Testis (tissue), 3 donors: ENCODE measurements around the gene KDELR3. TPM values are rescaled to one million over a fixed set of nuclear protein-coding genes. Genes with fewer than 3 reads are reported as not detected.

Experiments used
- DNase-seq: peaks from one replicate; pipeline ENCODE4 v3.0.0-alpha.2; 2019
- H3K27ac ChIP-seq, 2 donors: fragments of 200-600 bp; sonication (generic); one replicate each; pipeline ENCODE4 v1.5.1; 2019
- H3K27me3 ChIP-seq: fragments of 200-600 bp; sonication (generic); one replicate; pipeline ENCODE4 v1.5.1; 2019
- H3K36me3 ChIP-seq: fragments of 200-600 bp; sonication (generic); one replicate; pipeline ENCODE4 v1.5.1; 2017; ENCODE audit warnings: low read depth; ENCODE audit errors: missing control alignments
- H3K4me1 ChIP-seq: fragments of 200-600 bp; sonication (generic); one replicate; pipeline ENCODE4 v1.5.1; 2019
- H3K4me3 ChIP-seq, 2 donors: fragments of 200-600 bp; sonication (generic); one replicate each; pipeline ENCODE4 v1.5.1; 2017 to 2019
- H3K9me3 ChIP-seq: fragments of 200-600 bp; sonication (generic); one replicate; pipeline ENCODE4 v1.5.1; 2017
- CTCF ChIP-seq, 3 experiments: fragments of 450-650 bp in 2 of 3; fragments of 200-600 bp in 1 of 3; sonication (generic) in 1 of 3; IDR thresholded peaks; one replicate each; pipeline ENCODE4 v1.5.1; 2016 to 2019; ENCODE audit warnings: antibody characterized with exemption in 3 of 3, mild to moderate bottlenecking in 2 of 3, moderate library complexity in 1 of 3
- POLR2A ChIP-seq: fragments of 450-650 bp; IDR thresholded peaks from one replicate; pipeline ENCODE4 v1.6.1; 2017; ENCODE audit warnings: antibody characterized with exemption, mild to moderate bottlenecking, moderate library complexity
- WGBS, 2 donors: methylation state at CpG; one replicate each; pipeline ENCODE4 v1.1.5; 2018; 5-methylcytosine and 5-hydroxymethylcytosine counted together
- intact Hi-C: fragments of 100-400 bp; cut with DNase I; formaldehyde crosslinking; loops from one replicate; pipeline ENCODE4 v1.15.1; 2023; ENCODE audit warnings: low total_unique reads
- polyA plus RNA-seq: library from polyadenylated mRNA; stranded (reverse); fragments of 350-450 nt; fragmentation: Illumina TruSeq; extraction: RNeasy Lipid Tissue Mini Kit (QIAGEN cat#74804); gene quantifications from one replicate; pipeline ENCODE4 v1.2.3, GENCODE V29; 2014; ENCODE audit warnings: low read depth, low replicate concordance; ENCODE audit not compliant: insufficient read depth
- total RNA-seq, 2 donors: library from RNA; depleted of rRNA; stranded (reverse); fragments of >200 nt; gene quantifications; one replicate each; pipeline ENCODE4 v1.2.3, GENCODE V29; 2016

Gene KDELR3
- total and polyA plus RNA-seq, 3 donors from 2014 or later, result 6.7 to 10.4 (median 8.6) TPM

GRCh38 chr22:38461057-38461413 lies 6.9 kb upstream of the KDELR3 start:
- peaks cover 6% of the 10 kb centered on the region for H3K4me1 ChIP-seq
- intact Hi-C loops, result no loop called here
- no peak overlapping the region for H3K4me3 ChIP-seq
- H3K9me3 ChIP-seq, result no peaks in the 10 kb centered on the region
- TF ChIP-seq POLR2A, result no peak
- TF ChIP-seq CTCF (IDR thresholded peaks at IDR 0.05), result no peak
- DNase-seq, result no peak
- WGBS, 2 donors, result 46 to 59% methylated on average over 7 to 9 of the region's 9 CpGs
- H3K27me3 ChIP-seq, result no peaks in the 10 kb centered on the region
- no peaks in the 10 kb centered on the region for H3K36me3 ChIP-seq
- H3K27ac ChIP-seq, result no peak overlapping the region

GRCh38 chr22:38461414-38462081 lies 6.3 kb upstream of the KDELR3 start:
- peak; percentile 91 for DNase-seq
- WGBS, 2 donors, result 9 to 16% methylated on average over 22 to 50 of the region's 51 CpGs
- Histone ChIP-seq H3K4me1 (peaks cover 6% of the 10 kb centered on the region), H3K9me3 (no peaks in the 10 kb centered on the region), H3K27ac (no peak overlapping the region), H3K27me3 (no peaks in the 10 kb centered on the region), H3K36me3 (no peaks in the 10 kb centered on the region), H3K4me3 (peak overlapping the region; percentile 36 to 41)
- peak in 1 of 3 experiments; percentile 16 for TF ChIP-seq CTCF (IDR thresholded peaks at IDR 0.05)
- no peak for TF ChIP-seq POLR2A
- intact Hi-C loops, result no loop called here

GRCh38 chr22:38462960-38463784 lies 4.7 kb upstream of the KDELR3 start:
- Histone ChIP-seq H3K36me3 (no peaks in the 10 kb centered on the region), H3K4me3 (peak overlapping the region in 1 of 2 donors; percentile 1), H3K27ac (no peak overlapping the region), H3K4me1 (peaks cover 15% of the 10 kb centered on the region), H3K9me3 (no peaks in the 10 kb centered on the region), H3K27me3 (no peaks in the 10 kb centered on the region)
- intact Hi-C loops, result no loop called here
- TF ChIP-seq CTCF (IDR thresholded peaks at IDR 0.05), result no peak
- no peak for TF ChIP-seq POLR2A
- WGBS, 2 donors, result 33 to 50% methylated on average over 27 to 28 of the region's 28 CpGs
- DNase-seq, result peak; percentile 61

- no peak for DNase-seq
- TF ChIP-seq POLR2A, result no peak
- TF ChIP-seq CTCF (IDR thresholded peaks at IDR 0.05), result no peak
- Histone ChIP-seq H3K27ac (no peak overlapping the region), H3K4me3 (no peak overlapping the region), H3K36me3 (no peaks in the 10 kb centered on the region), H3K27me3 (no peaks in the 10 kb centered on the region), H3K9me3 (no peaks in the 10 kb centered on the region), H3K4me1 (peaks cover 22% of the 10 kb centered on the region)
- 80 to 81% methylated on average over 10 of the region's 10 CpGs for WGBS, 2 donors
- intact Hi-C loops, result no loop called here
Measured at GRCh38 chr22:38464992-38465672, 2.8 kb upstream of the KDELR3 start.
